Activated naive CD4-positive, alpha-beta T cell treated with anti-CD3 and anti-CD28 coated beads, Interleukin-2, amount 50 U/mL, for 16 hours (primary cell): ENCODE results near the gene WDR7.

ENCODE experiments used
- DNase-seq: peaks from one replicate; pipeline ENCODE4 v3.0.0-alpha.2; 2020

WDR7 gene

DNA sequence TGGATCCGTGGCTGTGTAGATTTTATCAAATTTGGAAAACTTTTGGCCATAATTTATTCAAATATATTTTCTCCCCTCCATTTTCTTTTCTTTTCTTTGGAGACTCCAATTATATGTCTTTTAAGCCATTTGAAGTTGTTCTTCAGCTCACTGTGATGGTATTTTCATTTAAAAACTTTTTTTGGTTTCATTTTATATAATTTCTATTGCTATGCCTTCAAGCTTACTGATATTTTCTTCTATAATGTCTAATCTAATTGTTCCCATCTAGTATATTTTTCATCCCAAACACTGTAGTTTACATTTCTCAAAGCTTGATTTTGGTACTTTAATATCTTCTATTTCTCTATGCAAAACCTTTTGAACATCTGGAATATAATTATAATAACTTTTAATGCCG is 72.5 kb downstream of the WDR7 start:
- no peak for DNase-seq

DNA sequence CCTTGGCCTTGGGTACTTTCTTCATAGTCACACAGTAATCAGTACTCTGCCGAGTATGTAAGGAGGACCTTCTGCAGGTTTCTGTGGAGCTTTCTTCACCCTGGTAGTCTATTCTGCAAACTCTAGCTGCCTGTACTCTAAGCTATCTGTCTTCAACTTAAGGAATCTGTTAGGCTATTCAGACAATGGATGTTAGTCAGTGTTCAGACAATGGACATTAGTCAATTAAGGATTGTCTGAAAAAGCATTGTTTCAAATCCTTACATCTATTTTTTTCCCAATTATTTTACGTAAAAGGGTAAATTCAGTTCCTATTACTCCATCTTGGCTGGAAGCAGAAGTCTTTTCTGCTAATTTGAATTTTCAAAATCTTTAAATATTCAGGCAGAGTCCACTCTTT is 75.7 kb downstream of the WDR7 start:
- no peak for DNase-seq

DNA sequence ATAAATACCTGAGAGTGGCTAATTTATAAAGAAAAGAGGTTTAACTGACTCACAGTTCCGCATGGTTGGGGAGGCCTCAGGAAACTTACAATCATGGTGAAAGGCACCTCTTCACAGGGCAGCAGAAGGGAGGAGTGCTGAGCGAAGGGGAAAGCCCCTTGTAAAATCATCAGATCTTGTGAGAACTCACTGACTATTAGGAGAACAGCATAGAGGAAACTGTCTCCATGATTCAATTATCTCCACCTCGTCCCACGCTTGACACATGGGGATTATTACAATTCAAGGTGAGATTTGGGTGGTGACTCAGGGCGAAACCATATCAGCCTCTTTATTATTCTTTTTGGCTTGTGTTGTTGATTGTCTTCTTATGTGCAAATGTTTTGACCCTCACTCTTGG is 76.2 kb downstream of the WDR7 start:
- peak; percentile 15 for DNase-seq

DNA sequence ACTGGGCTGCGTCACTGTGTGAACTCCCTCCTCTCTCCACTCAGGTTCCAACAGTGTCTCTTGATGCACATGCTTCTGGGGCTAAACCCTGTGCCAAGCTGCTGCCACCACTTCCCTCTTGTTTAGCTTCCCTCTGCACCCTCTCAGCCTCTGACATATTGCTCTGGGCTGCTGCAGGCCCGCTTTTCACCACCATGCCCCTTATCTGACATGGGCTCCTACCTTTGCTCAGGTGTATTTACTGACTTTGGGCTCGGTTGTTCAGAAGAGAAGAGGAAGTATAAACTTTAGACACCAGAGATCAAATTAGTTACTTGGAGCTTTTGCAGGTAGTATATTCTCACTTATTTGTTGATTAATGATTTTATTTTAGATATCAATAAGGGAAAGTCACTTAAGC is 77.6 kb downstream of the WDR7 start:
- DNase-seq = no peak

DNA sequence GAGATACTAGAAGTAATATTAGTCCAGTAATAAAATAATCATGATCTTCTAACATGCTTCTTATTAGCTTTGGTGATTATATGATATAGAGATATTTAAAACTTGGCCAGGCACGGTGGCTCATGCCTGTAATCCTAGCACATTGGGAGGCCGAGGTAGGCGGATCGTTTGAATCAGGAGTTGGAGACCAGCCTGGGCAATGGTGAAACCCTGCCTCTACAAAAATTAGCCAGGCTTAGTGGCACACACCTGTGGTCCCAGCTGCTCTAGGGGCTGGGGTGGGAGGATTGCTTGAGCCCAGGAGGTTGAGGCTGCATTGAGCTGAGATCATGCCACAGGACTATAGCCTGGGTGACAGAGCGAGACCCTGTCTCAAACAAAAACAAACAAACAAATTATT is 87.0 kb downstream of the WDR7 start:
- no peak for DNase-seq

DNA sequence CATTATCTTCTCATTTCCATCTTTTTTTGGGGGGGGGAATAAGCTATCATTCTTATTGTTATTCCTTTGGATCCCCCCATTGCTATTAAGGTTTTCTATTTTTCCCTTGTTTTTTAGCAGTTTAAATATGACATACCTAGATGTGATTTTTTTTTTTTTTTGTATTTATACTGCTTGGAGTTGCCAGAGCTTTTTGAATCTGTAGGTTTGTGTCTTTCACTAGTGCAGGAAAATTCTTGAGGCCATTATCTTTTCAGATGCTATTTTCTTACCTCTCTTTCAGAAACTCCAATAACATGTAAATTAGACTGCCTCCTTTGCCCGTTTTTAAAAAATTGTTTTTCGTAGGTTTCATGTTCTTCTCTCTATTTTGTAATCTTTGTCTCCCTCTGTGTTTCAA is 88.6 kb downstream of the WDR7 start:
- no peak for DNase-seq

DNA sequence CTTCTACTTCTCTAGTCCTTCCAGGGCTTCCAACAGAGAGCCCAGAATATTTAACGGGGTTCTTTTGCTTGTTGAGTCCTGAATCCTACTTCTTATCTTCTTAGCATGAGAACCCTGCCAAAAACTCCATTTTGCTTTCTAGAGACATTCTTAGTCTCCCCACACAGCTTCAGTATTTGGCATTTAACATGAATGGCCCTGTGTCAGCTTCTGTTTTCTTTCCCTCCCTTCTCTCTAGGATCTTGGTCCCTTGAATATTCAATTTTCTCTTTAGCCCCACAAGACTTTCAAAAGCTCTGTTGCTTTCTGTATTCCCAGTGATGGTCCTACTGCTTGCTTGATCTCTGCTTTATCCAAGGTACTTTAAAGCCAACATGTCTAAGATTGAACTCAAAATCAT is 89.5 kb downstream of the WDR7 start:
- no peak for DNase-seq

DNA sequence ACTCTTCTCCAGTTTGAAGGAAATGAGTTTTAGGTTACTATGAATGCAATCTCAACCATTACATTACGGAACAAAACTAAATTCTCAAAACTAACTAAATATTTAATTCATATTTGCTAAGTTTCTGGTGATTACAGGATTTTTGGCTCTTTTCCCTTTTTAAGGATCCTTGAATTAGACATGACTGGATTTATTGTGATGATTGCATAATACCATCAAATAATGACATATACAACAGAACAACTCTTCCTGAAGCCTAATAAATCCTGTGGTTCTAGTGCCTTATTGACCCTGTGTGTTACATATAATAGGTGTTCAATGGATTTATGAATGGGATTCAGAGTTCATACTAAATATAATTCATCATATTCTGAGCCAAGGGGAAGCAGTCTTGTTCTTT is 90.5 kb downstream of the WDR7 start:
- no peak for DNase-seq

DNA sequence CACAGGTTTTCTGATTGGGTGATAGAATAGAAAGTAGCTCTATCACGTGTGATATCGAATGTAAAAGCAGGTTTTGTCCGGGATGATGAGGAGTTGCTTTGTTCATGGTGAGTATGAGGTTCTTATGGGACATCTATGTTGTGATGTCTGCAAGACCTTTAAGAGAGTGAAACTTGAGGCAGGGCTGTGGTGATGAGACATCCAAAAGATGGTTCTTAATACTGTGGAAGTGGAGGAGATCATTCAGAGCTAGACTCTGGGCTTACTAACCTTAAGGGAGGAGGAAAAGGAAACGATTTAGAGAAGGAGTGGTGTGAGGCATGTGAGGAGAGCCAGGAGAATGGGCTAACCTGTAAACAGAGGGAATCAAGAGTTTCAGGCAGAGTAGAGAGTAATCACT is 92.0 kb downstream of the WDR7 start:
- DNase-seq = no peak

DNA sequence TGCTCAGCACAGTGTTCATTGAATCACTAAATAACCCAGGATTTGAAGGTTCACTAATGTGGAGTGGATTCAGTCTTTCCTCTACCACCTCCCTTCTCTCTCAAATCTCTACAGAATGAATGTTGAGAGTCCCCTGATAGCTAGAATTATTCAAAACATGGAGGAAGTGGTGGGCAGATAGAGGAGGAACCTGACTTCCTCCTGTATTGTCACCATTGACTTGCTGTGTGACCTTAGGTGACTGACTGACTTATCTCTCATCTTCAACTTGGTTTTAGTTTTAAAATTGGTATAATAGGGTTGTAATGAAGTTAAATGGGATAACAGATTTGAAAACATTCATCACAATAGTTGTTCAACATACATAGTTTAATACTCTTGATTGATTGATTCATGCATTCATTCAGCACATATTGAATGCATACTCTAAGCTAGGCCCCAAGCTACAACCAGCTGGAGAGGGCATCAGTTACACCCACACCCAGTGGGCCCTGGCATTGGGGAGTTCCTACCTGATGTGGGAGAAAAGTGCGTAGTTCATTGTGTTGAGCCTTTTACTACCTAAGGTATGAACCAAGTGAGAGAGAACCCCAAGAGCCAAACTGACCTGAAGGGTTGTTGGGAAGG is 96.0 kb downstream of the WDR7 start:
- no peak for DNase-seq

DNA sequence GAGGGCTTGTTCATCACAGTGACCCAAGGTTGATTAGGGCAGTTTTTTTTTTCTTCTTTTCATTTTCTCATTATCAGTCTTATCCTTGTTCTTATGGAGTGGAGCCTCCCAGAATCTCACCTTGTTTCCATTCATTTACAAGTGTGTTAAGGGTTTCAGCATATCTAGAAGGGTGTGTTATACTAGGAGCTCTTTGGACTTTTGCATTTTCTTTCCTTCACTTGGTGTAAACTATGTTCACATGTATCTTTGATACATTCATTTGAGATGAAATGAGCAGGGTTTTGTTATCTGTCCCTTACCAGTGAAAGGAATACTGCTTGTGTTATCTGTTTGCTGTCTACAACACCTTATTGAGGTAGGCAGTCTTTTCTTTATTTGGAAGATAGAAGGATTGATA is 96.7 kb downstream of the WDR7 start:
- no peak for DNase-seq

DNA sequence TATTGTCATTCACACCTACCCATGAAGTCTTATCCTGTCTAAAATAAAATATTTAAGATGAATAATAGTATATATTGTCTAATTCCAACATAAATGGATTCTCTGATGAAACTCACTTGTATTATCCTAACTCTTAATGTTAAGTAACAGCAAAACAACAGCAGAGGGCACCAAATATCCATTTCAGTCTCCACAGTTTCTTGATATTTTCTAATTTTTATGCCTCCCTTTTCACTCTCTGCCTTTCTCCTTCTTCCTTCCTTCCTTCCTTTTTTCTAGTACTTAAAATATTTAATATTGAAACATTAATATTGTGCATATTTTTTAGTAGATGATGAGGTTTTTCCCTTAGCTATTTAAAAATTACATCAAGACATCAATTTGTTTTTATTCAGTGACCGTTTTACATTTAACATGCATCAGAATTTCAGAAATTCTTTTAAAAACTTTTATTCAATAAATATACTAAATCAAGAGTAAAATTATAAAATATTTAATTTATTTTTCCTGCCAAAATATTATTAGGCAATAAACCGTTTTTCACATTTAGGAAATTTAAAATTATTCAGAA is 97.6 kb downstream of the WDR7 start:
- no peak for DNase-seq

DNA sequence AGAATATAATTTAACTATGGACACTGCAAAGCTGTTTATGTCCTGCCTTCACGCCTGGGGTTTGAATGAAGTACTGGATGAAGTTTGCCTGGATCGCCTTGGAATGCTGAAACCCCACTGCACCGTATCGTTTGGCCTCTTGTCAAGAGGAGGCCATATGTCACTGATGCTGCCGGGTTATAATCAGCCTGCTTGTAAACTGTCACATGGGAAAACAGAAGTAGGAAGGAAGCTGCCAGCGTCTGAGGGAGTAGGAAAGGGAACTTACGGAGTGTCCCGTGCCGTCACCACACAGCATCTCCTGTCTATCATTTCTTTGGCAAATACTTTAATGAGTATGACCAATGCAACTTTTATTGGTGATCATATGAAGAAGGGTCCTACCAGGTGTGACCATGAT is 105.8 kb downstream of the WDR7 start:
- DNase-seq = no peak

DNA sequence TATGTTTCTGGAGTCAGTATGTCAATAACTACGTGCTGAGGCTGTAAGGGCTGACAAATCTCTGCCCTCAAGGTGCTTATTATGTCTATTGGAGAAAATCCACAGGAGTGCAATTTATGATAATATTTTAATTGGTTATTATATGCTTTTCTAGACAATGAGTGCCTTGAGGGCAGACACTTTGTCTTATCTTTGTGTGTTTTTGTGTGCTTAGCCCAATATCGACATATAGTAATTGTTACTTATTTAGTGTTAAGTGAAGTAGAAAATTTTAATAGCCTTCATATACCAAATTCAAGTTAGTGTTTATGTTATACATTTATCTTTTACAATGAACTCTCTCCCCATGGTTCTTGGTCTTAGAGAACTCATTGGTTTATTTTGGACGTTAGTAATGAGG is 118.9 kb downstream of the WDR7 start:
- DNase-seq = no peak

DNA sequence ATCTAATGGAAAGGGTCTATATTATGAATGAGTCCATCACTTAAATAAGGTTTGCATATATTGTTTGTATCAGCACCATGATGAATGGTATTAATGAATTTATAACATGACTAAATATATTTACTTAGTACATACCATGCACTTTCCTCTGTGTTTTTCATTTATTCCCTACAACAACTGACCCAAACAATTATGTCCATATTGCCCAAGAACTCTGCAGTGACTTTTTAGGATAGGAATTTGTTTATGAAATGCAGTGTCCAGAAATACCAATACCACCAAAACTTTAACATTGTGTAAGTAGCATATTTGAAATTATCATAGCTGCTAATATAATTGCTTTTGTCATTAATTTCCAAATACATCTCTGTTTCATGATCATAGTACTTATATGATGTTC is 119.7 kb downstream of the WDR7 start:
- no peak for DNase-seq

DNA sequence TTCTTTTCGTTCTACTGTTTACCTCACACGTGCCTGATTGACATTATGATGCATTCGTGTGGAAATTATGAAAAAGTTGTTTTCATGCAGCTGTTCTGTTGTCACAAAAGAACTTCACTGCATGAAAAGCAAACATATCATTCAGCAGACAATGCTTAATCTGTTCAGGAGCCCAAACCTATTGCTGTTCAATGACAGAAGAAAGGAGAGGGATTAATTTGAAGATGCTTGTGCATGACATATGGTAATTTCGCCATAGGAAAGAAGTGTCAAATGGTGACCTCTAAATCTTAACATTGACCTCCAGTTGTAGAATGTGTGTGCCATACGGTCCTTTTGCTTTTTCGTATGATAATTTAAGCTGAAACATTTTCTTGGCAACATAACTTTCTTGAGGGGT is 124.5 kb downstream of the WDR7 start:
- no peak for DNase-seq

DNA sequence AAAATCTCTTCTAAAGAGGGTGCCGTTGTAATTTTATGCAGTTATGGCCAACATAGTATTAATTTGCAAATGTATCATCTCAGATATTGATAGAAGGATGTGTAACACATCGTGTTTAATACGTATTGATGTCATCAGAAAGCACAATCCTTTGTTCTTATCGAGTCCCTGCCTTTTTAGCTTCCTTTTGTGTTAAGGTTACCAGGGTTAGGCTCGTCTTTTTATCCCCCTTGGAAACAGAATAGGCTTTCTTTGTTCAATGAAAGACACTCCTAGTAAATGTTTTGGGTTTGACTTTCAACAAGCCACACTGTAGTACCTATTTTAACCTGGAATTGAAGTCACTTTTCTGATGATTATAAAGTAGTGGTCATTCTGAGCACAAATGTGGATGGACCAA is 136.2 kb downstream of the WDR7 start:
- no peak for DNase-seq

DNA sequence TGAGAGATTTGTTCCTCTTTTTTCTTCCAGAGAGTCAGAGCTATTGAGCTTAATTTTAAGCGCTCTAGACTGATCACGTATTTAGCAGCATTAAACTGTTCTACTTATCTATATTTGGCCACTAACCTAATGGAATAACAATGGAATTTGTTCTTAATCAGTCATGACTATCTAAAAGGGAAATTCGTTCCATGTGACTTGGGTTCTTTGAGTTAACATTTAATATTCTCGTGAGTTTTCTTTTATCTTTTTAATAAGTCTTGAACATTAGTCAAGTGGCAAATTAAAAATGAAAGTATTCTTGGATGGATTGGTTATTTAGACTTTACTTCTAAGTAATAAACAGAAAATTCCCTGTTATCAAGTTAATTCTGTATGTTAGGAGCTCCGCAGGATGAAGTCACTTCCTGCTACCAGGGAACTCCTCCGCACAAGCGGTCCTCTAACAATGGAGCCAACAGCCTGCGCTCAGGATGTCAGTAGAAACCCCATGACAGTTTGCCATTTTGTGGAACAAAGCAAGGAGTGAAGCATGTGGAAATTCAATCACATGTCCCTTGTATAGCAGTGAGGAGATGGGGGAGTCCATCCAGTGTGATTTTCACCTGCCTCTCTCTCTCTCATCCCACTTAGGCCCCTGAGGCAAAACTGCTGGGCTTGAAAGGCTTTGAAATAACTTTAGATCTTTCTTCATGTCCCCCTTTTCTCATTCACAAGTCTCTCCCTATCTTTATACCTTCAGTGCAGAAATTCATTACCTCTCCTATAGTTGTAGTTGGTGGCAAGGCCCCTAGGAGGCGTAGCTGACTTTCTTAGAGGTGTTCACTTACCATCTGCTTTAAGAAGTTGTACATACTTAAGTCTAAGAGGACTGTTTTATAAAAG is 138.1 kb downstream of the WDR7 start:
- peak; percentile 25 for DNase-seq

DNA sequence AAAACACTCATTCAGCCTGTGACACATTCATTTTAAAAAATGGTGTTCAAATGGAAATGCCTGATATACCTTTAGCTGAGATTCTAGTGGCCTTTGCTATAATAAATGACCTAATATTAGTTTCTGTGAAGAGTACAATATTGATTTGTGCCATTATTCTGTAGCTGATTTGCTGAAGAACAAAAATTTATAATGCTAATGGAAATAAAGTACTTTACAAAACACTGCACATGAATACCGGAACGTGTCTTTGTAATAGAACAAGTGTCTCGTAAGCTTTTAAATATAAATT is 138.7 kb downstream of the WDR7 start:
- no peak for DNase-seq

DNA sequence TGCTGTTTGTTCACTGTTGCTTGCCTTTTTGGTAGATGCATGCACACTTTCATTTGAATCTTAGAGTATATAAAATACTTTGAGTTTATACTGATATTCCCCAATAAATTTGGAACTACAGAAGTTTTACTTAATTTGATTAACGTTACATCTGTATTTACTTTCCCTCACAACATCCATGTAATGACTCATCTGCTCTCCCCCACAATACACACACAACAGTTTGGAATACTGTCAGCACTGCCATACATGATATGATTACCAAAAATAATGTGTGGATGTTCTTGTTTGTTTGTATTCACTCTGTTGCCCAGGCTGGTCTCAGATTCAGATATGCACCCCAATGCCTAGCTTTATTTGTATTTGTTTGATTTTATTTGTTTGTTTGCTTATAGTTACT is 144.2 kb downstream of the WDR7 start:
- DNase-seq = no peak

DNA sequence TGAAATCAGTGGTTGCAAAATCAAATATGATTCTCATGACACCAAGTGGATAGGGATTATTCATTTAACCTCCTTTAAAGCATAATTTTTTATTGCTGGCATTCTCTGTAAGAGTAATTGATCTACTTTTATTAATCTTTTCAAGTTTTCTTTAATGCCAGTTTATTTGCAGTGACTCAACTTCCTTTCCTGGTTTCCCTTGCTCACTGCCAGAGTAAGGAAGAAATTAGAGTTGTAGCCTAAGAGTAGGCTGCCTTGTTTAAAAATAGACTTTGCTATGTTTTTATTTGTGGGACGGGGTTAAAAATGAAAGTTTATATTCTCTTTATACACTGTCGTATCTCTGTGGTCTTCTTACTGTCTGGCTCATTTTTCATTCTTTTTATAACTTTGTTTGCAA is 148.6 kb downstream of the WDR7 start:
- no peak for DNase-seq

DNA sequence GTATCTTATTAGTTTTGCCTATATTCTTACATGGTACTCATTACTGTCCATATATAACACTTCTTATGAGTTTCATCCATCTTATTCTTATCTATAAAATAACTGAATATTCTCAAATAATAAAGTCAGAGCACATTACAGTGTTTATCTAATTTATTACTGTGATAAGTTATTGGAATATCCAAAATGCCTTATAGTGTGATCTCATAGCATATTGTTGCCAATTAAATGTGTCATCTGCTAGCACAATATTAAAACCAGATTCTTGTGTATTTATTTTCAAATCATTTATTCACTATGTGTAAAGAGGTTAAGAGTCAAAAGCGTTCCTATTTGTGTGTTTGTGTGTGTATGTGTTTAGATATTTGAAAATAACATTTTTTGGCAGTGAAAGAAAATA is 151.9 kb downstream of the WDR7 start:
- no peak for DNase-seq

DNA sequence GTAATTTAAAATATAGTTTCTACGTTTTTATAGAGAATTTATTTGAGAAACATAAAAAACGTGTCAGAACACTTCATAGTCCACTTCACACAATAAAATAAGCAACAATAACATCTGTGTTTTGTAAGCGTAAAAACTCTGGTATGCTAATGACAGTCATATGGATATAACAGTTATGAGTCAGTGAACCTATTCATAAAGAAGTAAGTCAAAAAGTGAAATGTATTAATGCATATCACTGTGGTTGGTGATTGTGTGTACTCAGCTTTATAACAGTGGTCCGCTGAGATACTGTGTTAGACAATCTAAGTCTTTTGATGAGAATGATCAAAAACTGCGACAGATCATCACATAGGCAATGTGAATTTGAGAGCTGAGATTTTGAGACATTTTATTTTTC is 153.2 kb downstream of the WDR7 start:
- DNase-seq = no peak

DNA sequence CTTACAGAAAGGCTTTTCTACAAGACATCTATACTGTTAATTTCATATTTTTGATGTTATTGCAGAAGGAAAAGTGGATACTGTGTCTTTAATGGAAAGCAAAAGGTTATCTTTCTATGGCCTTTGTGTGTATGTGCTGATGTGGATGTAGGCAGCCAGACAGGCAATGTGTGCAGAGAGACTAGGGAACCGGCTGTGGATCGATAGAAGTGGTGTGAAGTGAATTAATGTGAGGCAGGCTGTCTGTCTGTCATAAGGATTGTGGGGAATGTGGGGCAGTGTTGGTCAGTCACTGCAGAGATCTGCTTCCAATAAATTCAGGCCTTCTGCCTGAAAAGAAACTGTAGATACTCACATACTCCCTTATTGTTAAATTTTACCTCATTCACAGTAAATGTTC is 156.7 kb downstream of the WDR7 start:
- no peak for DNase-seq

DNA sequence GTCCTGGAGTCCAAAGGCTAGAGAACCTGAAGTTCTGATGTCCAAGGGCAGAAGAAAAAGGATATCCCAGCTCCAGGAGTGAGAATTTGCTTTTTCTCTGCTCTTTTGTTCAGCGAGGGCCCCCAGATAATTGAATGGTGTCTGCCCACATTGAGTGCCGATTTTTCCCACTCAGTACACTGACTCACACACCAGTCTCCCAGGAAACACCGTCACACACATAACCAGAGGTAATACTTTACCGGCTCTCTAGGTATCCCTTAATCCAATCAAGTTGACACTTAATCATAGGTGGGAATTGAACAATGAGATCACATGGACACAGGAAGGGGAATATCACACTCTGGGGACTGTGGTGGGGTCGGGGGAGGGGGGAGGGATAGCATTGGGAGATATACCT is 161.5 kb downstream of the WDR7 start:
- no peak for DNase-seq
